Measurements from ENCODE around the gene SFPQ.

DNA sequence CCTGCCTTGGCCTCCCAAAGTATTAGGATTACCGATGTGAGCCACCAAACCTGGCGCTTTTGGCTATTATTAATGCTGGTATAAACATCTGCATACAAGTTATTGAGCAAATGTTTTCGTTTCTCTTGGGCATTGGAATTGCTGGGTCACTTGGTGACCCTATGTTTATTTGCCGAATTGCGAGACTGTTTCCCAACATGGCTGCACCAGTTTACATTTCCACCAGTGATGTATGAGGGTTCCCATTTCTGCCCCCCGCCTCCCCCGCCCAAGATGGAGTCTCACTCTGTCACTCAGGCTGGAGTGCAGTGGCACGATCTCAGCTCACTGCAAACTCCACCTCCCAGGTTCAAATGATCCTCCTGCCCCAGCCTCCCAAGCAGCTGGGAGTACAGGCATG, 20.9 kb downstream of the SFPQ start:
- TF ChIP-seq TAF1 (IDR thresholded peaks at IDR 0.05; ENCODE audit: low read depth) (no peak), SMC3 (conservative IDR thresholded peaks at IDR 0.05; ENCODE audit: poor library complexity) (no peak), POLR2AphosphoS5 (IDR thresholded peaks at IDR 0.05) (no peak), EZH2 (IDR thresholded peaks at IDR 0.05; ENCODE audit: borderline replicate concordance, insufficient read depth, low read length, poor library complexity, severe bottlenecking) (no peak), EP300 (conservative IDR thresholded peaks at IDR 0.05; ENCODE audit: poor library complexity, severe bottlenecking) (no peak)
- TF ChIP-seq, protein P1, sequence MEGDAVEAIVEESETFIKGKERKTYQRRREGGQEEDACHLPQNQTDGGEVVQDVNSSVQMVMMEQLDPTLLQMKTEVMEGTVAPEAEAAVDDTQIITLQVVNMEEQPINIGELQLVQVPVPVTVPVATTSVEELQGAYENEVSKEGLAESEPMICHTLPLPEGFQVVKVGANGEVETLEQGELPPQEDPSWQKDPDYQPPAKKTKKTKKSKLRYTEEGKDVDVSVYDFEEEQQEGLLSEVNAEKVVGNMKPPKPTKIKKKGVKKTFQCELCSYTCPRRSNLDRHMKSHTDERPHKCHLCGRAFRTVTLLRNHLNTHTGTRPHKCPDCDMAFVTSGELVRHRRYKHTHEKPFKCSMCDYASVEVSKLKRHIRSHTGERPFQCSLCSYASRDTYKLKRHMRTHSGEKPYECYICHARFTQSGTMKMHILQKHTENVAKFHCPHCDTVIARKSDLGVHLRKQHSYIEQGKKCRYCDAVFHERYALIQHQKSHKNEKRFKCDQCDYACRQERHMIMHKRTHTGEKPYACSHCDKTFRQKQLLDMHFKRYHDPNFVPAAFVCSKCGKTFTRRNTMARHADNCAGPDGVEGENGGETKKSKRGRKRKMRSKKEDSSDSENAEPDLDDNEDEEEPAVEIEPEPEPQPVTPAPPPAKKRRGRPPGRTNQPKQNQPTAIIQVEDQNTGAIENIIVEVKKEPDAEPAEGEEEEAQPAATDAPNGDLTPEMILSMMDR (IDR thresholded peaks at IDR 0.05; ENCODE audit: poor library complexity, severe bottlenecking) = no peak

All from neural cell (in vitro differentiated cells).